AG04449 (cell line): ENCODE results near the gene SLC30A5.

Experiments used
- CTCF ChIA-PET: fragments of 350-600 bp; formaldehyde crosslinking; extraction: SDS; loops from one replicate; lab custom pipeline; 2021; ENCODE audit warnings: antibody characterized with exemption; lab: Yijun Ruan, JAX
- POLR2A ChIA-PET: fragments of 400-600, 350-600 bp; formaldehyde crosslinking; extraction: SDS; loops from one replicate; lab custom pipeline; 2020; ENCODE audit warnings: antibody characterized with exemption, inconsistent platforms; lab: Yijun Ruan, JAX
- DNase-seq: peaks from one replicate; pipeline ENCODE4 v3.0.0-alpha.2; 2010; ENCODE audit warnings: low read depth, low spot score
- H3K4me3 ChIP-seq: 2 replicates; pipeline ENCODE4 v1.5.1; 2011; ENCODE audit warnings: low read depth, mild to moderate bottlenecking, control low read depth, low read length
- TF ChIP-seq, protein P1 (sequence below): IDR thresholded peaks from one replicate; pipeline ENCODE4 v1.5.1; 2011; ENCODE audit warnings: mild to moderate bottlenecking, moderate library complexity, low read length, control low read depth, inconsistent platforms; ENCODE audit not compliant: insufficient read depth; ENCODE audit errors: missing control alignments

The SLC30A5 gene

DNA sequence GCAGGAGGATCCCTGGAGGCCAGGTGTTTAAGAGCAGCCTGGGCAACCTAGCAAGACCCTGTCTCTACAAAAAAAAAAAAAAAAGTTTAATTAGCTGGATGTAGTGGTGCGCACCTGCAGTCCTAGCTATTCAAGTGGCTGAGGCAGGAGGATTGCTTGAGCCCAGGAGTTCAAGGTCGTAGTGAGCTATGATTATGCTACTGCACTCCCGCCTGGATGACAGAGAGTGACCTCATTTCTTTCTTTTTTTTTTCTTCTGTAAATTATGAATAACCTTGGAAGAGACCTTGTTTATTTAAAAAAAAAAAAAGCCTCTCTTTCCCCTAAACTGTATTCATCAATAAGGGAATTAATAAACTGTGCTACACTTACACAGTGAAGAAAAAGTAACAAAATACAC, 43.6 kb upstream of the SLC30A5 start:
- TF ChIP-seq, protein P1, sequence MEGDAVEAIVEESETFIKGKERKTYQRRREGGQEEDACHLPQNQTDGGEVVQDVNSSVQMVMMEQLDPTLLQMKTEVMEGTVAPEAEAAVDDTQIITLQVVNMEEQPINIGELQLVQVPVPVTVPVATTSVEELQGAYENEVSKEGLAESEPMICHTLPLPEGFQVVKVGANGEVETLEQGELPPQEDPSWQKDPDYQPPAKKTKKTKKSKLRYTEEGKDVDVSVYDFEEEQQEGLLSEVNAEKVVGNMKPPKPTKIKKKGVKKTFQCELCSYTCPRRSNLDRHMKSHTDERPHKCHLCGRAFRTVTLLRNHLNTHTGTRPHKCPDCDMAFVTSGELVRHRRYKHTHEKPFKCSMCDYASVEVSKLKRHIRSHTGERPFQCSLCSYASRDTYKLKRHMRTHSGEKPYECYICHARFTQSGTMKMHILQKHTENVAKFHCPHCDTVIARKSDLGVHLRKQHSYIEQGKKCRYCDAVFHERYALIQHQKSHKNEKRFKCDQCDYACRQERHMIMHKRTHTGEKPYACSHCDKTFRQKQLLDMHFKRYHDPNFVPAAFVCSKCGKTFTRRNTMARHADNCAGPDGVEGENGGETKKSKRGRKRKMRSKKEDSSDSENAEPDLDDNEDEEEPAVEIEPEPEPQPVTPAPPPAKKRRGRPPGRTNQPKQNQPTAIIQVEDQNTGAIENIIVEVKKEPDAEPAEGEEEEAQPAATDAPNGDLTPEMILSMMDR: no peak
- ChIA-PET POLR2A (no interaction called here), CTCF (interaction anchor here (0.6 to 1.0 kb wide), 2 partner anchors 236 to 284 kb away, joined by 3 read pairs; no protein-coding TSS in a partner anchor)
- DNase-seq: no peak
- no peak overlapping the region for H3K4me3 ChIP-seq

DNA sequence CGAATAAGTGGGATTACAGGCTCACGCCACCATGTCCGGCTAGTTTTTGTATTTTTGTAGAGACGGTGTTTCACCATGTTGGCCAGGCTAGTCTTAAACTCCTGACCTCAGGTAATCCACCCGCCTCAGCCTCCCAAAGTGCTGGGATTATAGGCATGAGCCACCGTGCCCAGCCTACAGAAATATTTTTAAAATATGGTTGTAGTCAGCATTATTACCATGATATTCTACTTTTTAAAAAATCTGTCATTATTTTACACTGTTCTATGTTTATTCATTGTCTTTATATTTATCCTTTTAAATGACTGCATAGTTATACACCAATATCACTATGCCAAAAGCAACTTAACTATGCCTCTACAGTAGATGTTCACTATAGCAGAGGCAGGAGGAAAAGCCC, 41.6 kb upstream of the SLC30A5 start:
- no peak overlapping the region for H3K4me3 ChIP-seq
- TF ChIP-seq, protein P1: no peak
- CTCF ChIA-PET: no interaction called here
- no peak for DNase-seq
- POLR2A ChIA-PET: no interaction called here

DNA sequence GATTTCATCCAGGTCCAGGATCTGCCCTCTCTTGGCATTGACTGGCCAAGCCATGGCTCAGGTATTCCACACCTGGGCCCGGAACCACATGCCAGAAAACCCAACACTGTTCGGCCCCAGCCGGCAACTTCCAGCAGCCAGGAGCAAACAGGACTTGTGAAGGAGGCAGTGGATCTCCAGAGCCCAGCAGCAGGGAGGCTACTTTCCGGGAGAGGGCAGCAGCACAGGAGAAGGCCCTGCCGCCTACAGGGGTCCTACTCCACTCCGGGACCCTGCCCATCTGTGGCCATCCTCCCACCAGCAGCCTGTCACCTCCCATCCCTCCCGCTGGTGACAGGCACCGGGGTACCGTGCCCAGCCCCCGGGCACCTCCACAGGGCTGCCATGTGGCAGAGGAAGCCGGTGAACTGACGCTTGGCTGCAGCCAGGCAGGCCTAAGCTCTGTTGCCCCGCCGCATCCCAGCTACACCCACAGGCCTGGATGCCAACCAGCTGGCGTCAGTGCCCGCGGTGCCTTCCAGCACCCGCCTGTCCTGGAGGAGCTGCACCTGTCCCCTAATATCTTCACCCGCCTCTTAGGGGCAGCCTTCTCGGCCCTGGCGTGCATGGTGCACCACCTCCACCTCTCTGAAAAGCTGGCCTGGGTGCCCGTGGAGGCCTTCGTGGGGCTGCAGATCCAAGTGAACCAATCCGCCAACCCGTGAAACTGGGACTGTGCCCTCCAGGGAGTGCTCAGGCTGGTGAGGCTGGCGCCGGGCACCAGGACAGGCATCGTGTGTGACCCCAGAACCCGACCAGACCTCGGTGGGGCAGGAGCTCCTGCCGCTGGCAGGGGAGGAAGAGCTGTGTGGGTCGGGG, 18.9 kb upstream of the SLC30A5 start:
- no peak for DNase-seq
- TF ChIP-seq, protein P1: no peak
- POLR2A ChIA-PET: no interaction called here
- H3K4me3 ChIP-seq: no peak overlapping the region
- CTCF ChIA-PET: no interaction called here

DNA sequence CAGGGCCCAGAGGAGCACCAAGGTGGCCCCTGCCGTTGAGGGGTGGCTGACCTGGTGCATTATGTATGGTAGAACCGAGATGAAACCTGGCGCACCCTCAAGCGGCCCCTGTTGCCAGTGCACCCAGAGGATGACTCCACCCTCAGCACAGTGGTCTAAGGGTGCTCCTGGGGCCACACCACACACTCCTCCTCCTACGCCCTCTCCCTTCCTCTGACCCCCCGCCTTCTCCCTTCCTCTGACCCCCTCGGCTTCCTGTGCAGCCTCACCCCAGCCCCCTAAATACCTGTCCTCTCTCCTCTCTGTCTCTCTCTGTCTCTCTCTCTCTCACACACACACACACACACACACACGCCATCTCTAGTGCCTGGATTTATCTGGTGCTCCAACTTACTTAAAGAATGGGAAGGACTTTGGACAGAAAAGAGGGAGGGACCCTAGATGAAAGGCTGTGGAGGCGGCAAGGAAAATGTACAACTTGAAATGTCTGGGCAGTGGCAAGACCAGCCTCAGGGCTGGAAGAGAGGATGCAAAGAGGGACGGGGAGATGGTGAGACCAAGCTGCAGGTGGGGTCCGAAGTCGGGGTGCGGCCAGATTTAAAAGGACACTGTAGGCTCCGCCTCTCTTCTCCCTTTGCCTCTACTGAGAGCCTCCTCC, 18.2 kb upstream of the SLC30A5 start:
- TF ChIP-seq, protein P1: no peak
- POLR2A ChIA-PET: no interaction called here
- H3K4me3 ChIP-seq: no peak overlapping the region
- CTCF ChIA-PET: no interaction called here
- no peak for DNase-seq

DNA sequence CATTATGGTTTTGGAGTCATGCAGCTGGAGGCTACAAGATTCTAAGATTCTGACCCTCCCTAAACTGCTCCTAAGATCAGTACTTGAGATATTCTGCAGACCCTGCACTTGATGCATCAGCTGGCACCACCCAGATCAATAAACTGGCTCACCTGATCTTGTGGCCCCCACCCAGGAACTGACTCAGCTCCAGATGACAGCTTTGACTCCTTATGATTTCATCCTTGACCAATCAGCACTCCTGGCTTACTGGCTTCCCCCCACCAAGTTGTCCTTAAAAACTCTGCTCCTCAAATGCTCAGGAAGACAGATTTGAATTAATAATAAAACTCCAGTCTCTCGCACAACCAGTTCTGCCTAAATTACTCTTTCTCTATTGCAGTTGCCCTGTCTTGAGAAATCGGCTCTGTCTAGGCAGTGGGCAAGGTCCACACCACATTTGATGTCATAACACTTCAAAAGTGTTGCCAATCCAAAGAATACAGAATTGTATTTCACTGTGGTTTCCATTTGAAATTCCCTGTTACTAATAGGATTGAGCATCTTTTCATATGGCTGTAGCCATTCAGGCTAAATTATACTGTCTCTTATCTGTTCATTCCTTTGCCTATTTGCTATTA, 14.8 kb upstream of the SLC30A5 start:
- CTCF ChIA-PET: no interaction called here
- DNase-seq: no peak
- H3K4me3 ChIP-seq: no peak overlapping the region
- POLR2A ChIA-PET: no interaction called here
- TF ChIP-seq, protein P1: no peak

DNA sequence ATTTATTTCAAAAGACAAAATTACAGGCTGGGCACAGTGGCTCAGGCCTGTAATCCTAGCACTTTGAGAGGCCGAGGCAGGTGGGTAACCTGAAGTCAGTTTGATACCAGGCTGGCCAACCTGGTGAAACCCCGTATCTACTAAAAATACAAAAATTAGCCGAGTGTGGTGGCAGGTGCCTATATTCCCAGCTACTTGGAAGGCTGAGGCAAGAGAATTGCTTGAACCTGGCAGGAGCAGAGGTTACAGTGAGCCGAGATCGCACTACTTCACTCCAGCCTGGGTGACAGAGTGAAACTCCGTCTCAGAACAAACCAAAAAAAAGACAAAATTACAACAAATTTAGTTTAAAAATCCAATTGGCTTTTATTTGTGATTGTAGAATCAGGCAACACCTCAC, 14.3 kb upstream of the SLC30A5 start:
- DNase-seq: no peak
- POLR2A ChIA-PET: no interaction called here
- CTCF ChIA-PET: no interaction called here
- TF ChIP-seq, protein P1: no peak
- no peak overlapping the region for H3K4me3 ChIP-seq
